Panc1 (cell line): ENCODE results near the gene SIX3. TPM values are rescaled to one million over a fixed set of nuclear protein-coding genes. Genes with fewer than 3 reads are reported as not detected.

Experiments
- ATAC-seq: fragments of 200-7000 bp; cut with Tn5 transposase; 2 replicates; pipeline ENCODE4 v1.9.1; 2020; ENCODE audit warnings: mild to moderate bottlenecking, moderate library complexity
- BruUV-seq: library from RNA; stranded (reverse); fragments of 400-500 nt; replicated peaks from 2 replicates; lab custom pipeline; 2021; lab: Mats Ljungman, UMichigan
- CTCF ChIA-PET: fragments of 300-600 bp; sonication (Branson Sonifier 250); formaldehyde crosslinking; loops from one replicate; lab custom pipeline; 2022; ENCODE audit warnings: antibody characterized with exemption; lab: Charles Lee
- POLR2A ChIA-PET: fragments of 300-600 bp; sonication (Branson Sonifier 250); formaldehyde crosslinking; loops from one replicate; lab custom pipeline; 2022; ENCODE audit warnings: antibody characterized with exemption; lab: Charles Lee
- DNase-seq: peaks from one replicate; pipeline ENCODE4 v3.0.0-alpha.2; 2010; ENCODE audit warnings: low read depth, low spot score
- H3K27ac ChIP-seq: 2 replicates; pipeline ENCODE4 v1.5.1; 2011; ENCODE audit warnings: mild to moderate bottlenecking, low read length, inconsistent platforms
- H3K27me3 ChIP-seq: fragments of 200-500 bp; sonication (Bioruptor generic); 2 replicates; pipeline ENCODE4 v1.6.0; 2014; ENCODE audit warnings: low read length, inconsistent platforms; ENCODE audit not compliant: control insufficient read depth, insufficient read depth
- H3K36me3 ChIP-seq: fragments of 200-500 bp; sonication (Bioruptor generic); 2 replicates; pipeline ENCODE4 v1.5.1; 2014; ENCODE audit warnings: inconsistent platforms, mild to moderate bottlenecking, low read length, moderate library complexity; ENCODE audit not compliant: control insufficient read depth, insufficient read depth
- H3K4me1 ChIP-seq: 2 replicates; pipeline ENCODE4 v1.5.1; 2011; ENCODE audit warnings: inconsistent platforms, mild to moderate bottlenecking, low read length, moderate library complexity; ENCODE audit not compliant: control insufficient read depth, insufficient read depth
- H3K4me3 ChIP-seq, 2 experiments: 2 replicates each; pipeline ENCODE4 v1.5.1; 2011 to 2012; ENCODE audit warnings: low read depth in 2 of 2, low read length in 2 of 2, mild to moderate bottlenecking in 2 of 2, inconsistent platforms in 1 of 2, moderate library complexity in 1 of 2
- H3K9me3 ChIP-seq: fragments of 200-500 bp; sonication (Bioruptor generic); 2 replicates; pipeline ENCODE4 v1.5.1; 2014; ENCODE audit warnings: low read depth, mild to moderate bottlenecking, inconsistent platforms, low read length, moderate library complexity; ENCODE audit not compliant: control insufficient read depth, insufficient read depth
- CTCF ChIP-seq: fragments of 450-650 bp; IDR thresholded peaks from 2 replicates; pipeline ENCODE4 v1.5.1; 2017; ENCODE audit warnings: mild to moderate bottlenecking
- POLR2AphosphoS5 ChIP-seq: IDR thresholded peaks from 2 replicates; pipeline ENCODE4 v1.6.1; 2012; ENCODE audit warnings: mild to moderate bottlenecking, low read depth, low read length, moderate library complexity
- REST ChIP-seq, 2 experiments: IDR thresholded peaks; 2 replicates each; pipeline ENCODE4 v1.6.1; 2011 to 2012; ENCODE audit warnings: low read depth in 2 of 2, control low read depth in 1 of 2, low read length in 1 of 2, mild to moderate bottlenecking in 1 of 2, moderate library complexity in 1 of 2; ENCODE audit not compliant: insufficient read depth in 1 of 2
- SIN3A ChIP-seq: IDR thresholded peaks from 2 replicates; pipeline ENCODE4 v1.6.1; 2012; ENCODE audit warnings: low read depth, mild to moderate bottlenecking, low read length, moderate library complexity, borderline replicate concordance; ENCODE audit not compliant: insufficient read depth
- TCF7L2 ChIP-seq: IDR thresholded peaks from 2 replicates; pipeline ENCODE4 v1.6.1; 2011; ENCODE audit warnings: mild to moderate bottlenecking, low read depth, low read length, inconsistent platforms
- in situ Hi-C: cut with HindIII; loops from 2 replicates; pipeline ENCODE4 v1.10.0; 2016; ENCODE audit warnings: low sequenced_read_pairs, low pct_unique_long_range_greater_than_20kb
- intact Hi-C: fragments of 100-400 bp; cut with micrococcal nuclease; formaldehyde crosslinking; loops from one replicate; pipeline ENCODE4 v1.10.0; 2022; ENCODE audit not compliant: unreplicated experiment
- total RNA-seq: library from RNA; stranded (reverse); gene quantifications from one replicate; pipeline ENCODE4 v1.2.1, GENCODE V29; 2021; ENCODE audit not compliant: unreplicated experiment

SIX3 gene
- total RNA-seq, 1 experiment from 2014 or later = 0.21 TPM

GRCh38 chr2:44952143-44952805 is 10.8 kb downstream of the SIX3 start:
- Histone ChIP-seq H3K9me3 (no peaks in the 10 kb centered on the region), H3K4me3 (peak overlapping the region; percentile 37 to 38), H3K36me3 (no peaks in the 10 kb centered on the region), H3K27ac (no peak overlapping the region), H3K27me3 (no peaks in the 10 kb centered on the region; the same call in 1 of the 2 replicates), H3K4me1 (0 out of 2 replicates have a peak, but pooled peaks cover 4% of the 10 kb centered on the region)
- no peak for TF ChIP-seq POLR2AphosphoS5
- peak; percentile 97 for TF ChIP-seq CTCF
- TF ChIP-seq TCF7L2 = no peak
- TF ChIP-seq SIN3A = no peak
- TF ChIP-seq REST (IDR thresholded peaks at IDR 0.05; ENCODE audit: insufficient read depth in 1 of 2, low read depth in 2 of 2, low read length in 1 of 2) = no peak
- ATAC-seq (peak; percentile 89), DNase-seq (no peak)
- ChIA-PET POLR2A (no interaction called here), CTCF (interaction anchor here (0.6 kb wide), 1 partner anchor 13 kb away, joined by 10 read pairs; no protein-coding TSS in a partner anchor)
- BruUV-seq = no TSS peak
- in situ Hi-C loops = no loop called here
- intact Hi-C loops = loop anchor here (2.0 to 10.0 kb wide), 3 partner anchors 473 to 907 kb away; no protein-coding TSS in a partner anchor

- H3K27ac ChIP-seq = no peak overlapping the region
- ATAC-seq (no peak), DNase-seq (no peak)
- ChIA-PET POLR2A (no interaction called here), CTCF (interaction anchor here (0.6 kb wide), 1 partner anchor 13 kb away, joined by 10 read pairs; no protein-coding TSS in a partner anchor)
- intact Hi-C loops = loop anchor here (2.0 to 10.0 kb wide), 3 partner anchors 474 to 908 kb away; no protein-coding TSS in a partner anchor
- H3K4me3 ChIP-seq = peak overlapping the region; percentile 37 to 38
- in situ Hi-C loops = no loop called here
- 0 out of 2 replicates have a peak, but pooled peaks cover 4% of the 10 kb centered on the region for H3K4me1 ChIP-seq
- no peaks in the 10 kb centered on the region for H3K9me3 ChIP-seq
- TF ChIP-seq REST (IDR thresholded peaks at IDR 0.05; ENCODE audit: insufficient read depth in 1 of 2, low read depth in 2 of 2, low read length in 1 of 2) = no peak
- TF ChIP-seq CTCF = no peak
- no peak for TF ChIP-seq SIN3A
- no peak for TF ChIP-seq TCF7L2
- TF ChIP-seq POLR2AphosphoS5 = no peak
- no peaks in the 10 kb centered on the region for H3K36me3 ChIP-seq
- no TSS peak for BruUV-seq
- H3K27me3 ChIP-seq = no peaks in the 10 kb centered on the region; the same call in 1 of the 2 replicates
These were observed 11.4 kb downstream of the SIX3 start for GRCh38 chr2:44952806-44953498.
